Astrocyte of the spinal cord (primary cell): ENCODE measurements around the gene SEC14L2.

Source experiments
- DNase-seq: peaks from one replicate; pipeline ENCODE4 v3.0.0; 2011; ENCODE audit warnings: low read depth, low spot score
- H3K4me3 ChIP-seq: 2 replicates; pipeline ENCODE4 v1.5.1; 2011; ENCODE audit warnings: low read depth, mild to moderate bottlenecking, low read length, moderate library complexity
- CTCF ChIP-seq: IDR thresholded peaks from 2 replicates; pipeline ENCODE4 v1.5.1; 2012; ENCODE audit warnings: low read depth, mild to moderate bottlenecking, low read length, inconsistent platforms
- in situ Hi-C: cut with HindIII; loops from 2 replicates; pipeline ENCODE4 v1.10.0; 2017; ENCODE audit warnings: low sequenced_read_pairs

The SEC14L2 gene

DNA sequence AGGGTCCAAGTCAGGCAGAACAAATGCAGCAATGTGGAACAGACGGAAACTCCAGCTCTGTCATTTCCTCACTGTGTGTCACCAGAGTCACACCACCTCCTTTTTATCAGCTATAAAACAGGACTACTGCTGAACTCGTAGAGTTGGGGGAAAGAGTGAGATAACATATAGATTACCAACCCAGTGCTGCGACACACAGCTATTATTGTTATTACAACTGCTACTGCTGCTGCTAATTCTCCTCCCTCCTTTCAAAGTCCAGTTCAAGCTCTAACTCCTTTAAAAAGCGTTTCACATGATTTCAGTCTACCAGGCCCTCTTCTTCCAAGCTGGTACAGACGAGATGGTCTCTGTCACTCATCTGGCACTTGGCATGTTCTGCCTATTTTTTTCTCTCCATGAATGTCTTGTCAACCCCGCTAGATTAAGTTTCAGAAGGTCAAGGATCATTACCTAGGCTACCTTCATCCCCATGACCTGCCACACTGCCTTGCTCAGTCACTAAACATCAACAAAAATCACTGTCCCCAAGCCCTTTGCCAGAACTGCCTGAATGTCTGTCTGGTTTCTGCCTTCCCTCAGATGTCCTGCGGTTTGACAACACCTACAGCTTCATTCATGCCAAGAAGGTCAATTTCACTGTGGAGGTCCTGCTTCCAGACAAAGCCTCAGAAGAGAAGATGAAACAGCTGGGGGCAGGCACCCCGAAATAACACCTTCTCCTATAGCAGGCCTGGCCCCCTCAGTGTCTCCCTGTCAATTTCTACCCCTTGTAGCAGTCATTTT, 25.1 kb downstream of the SEC14L2 start:
- TF ChIP-seq CTCF: no peak
- in situ Hi-C loops: no loop called here

DNA sequence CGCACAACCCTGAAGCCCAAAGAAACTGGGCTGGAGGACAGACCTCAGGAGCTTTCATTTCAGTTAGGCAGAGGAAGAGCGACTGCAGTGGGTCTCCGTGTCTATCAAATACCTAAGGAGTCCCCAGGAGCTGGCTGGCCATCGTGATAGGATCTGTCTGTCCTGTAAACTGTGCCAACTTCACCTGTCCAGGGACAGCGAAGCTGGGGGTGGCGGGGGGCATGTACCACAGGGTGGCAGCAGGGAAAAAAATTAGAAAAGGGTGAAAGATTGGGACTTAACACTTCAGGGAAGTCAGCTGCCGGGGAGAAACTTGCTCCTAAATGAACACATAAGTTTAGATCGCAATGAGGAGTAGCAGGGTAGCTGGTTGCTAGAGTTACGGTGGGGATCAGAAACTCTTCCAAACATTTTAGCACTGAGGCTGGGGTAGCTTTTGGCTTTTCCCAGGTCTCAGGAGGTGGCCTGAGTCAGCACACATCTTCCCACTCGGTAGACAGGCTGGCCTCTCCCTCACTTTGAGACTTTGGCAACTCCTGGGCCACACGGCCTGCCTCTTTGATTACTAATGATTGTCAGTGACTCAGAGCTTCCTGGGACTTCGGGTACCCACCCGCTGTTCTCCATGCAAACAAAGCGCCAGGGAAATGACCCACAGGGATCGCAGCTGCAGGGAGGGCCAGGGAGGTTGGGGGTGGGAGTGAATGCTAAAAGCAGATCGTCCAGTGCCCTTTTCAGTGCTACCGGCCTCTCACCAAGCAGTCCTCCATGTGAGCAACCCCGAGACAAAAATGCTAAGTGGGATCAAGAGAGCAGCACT, 25.9 kb downstream of the SEC14L2 start:
- H3K4me3 ChIP-seq: peak overlapping the region; percentile 41
- DNase-seq: peak; percentile 97
- in situ Hi-C loops: no loop called here
- no peak for TF ChIP-seq CTCF

More for the DNA sequence above, 25.1 kb downstream of the SEC14L2 start:
- DNase-seq: no peak
- no peak overlapping the region for H3K4me3 ChIP-seq

DNA sequence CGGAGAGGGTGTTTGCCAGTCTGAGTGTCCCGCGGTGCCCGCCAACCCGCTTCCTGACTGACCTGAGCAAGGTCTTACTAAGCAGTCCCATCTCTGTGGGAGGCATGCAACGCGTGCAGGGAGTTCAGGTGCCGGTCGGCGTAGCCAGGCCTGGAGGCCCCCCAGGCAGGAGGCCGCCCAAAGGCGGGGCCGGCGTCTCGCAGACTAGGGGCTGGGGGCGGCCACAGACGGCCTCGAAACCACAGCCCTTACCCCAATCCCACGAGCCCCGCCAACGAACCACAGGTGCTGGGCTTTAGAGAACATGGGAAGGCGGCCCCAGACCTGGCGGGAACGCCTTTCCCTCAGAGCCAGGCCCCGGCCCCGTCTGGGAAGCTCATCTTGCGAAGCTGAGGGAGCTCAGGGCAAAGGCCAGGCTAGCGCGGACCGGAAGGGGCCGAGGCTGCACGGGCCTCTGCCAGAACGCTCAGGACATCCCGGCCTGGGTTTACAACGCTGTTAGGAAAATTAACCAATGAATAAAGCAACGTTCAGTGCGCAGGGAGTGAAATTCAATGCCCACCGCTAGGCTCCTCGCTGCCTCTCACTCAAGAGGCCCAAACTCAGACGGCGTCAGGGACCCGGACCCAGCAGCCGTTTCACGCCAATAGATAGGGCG, 26.6 kb downstream of the SEC14L2 start:
- in situ Hi-C loops: no loop called here
- no peak for DNase-seq

DNA sequence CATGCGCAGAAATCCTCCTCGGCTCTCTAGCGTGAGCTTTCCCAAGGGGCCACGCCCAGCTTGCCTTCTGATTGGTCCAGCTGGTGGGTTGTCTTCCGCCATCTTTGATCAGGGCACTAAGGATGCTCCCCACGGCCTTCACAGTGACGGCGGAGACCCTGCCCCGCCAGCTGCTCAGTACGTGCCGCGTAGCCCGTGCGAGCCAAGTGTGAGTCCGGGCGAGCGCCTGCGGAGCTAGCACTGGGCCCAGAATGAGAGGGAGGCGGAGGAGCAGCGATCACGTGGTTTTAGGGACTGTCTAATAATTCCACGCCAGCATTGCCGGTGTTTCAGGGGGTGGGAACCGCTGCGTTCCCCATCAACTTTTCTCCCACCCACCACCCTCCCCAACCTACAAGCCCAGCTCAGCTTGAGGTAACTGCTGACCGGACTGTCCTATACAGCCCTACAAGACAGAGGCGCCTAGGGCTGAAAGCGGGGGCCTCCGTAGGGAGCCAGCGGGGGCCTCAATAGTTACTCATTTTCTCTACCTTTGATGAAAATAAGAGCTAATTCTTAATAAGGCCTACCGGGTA, 27.2 kb downstream of the SEC14L2 start:
- H3K4me3 ChIP-seq: peak overlapping the region; percentile 41
- in situ Hi-C loops: no loop called here
- no peak for TF ChIP-seq CTCF
- peak; percentile 100 for DNase-seq

More for the DNA sequence above, 26.6 kb downstream of the SEC14L2 start:
- TF ChIP-seq CTCF: no peak
- H3K4me3 ChIP-seq: peak overlapping the region; percentile 41

DNA sequence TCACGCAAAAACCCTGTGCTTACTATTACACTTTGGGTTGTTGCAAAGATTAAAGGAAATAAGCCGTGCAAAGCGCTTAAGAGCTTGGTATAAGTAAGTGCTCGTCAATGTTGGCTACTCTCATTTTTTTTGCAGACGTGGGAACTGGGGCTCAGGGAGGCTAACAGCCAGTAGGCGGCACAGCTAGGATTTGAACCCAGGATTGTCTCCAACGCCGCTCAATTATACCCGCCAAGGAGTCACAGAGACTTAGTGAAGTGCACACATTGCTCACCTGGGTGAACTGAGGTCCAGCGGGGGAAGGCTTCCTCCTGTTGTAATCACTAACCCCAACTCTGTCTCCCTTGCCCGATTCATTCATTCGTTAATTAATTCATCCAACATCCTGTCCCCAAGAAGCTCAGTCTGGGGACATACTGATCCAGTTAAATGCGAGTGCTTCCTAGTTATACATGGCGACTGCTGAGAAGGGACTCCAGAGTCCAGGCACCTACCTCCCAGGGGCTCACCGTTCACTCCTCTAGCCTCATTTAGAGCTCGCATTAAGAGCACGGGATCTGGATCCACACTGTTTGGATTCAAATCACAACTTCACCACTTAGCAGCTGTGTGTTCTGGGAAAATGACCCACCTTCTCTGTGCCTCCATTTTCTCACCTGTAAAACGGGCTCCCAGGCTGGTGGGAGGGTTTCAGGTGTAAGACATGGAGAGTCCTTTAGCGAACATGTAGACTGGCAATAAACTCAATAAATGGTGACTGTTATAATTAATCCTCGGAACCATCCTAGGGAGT, 27.9 kb downstream of the SEC14L2 start:
- TF ChIP-seq CTCF: no peak

DNA sequence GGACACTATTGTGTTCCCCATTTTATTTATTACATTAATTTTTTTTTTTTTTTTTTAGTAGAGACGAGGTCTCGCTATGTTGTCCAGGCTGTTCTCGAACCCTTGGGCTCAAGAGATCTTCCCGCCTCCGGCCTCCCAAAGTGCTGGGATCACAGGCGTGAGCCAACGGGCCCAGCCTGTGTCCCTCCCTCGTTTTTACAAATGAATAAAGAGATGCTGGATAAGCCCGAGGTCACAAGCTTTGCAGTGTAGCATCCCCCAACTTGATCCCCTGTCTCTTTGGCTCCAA, 28.5 kb downstream of the SEC14L2 start:
- no peak for DNase-seq
- no peak for TF ChIP-seq CTCF
- H3K4me3 ChIP-seq: peak overlapping the region; percentile 60
- in situ Hi-C loops: no loop called here

More for the DNA sequence above, 27.9 kb downstream of the SEC14L2 start:
- peak overlapping the region; percentile 60 for H3K4me3 ChIP-seq
- DNase-seq: no peak
- in situ Hi-C loops: no loop called here
